Duodenal mucosa (tissue), 2 donors: ENCODE measurements around the gene TACO1.

Source experiments
- H3K27ac ChIP-seq: one replicate; pipeline ENCODE4 v1.7.0; 2013; ENCODE audit warnings: low read depth, low read length
- H3K27me3 ChIP-seq, 2 donors: one replicate each; pipeline ENCODE4 v1.7.0; 2013; ENCODE audit warnings: low read length in 2 of 2, control low read depth in 1 of 2; ENCODE audit not compliant: insufficient read depth in 2 of 2, control insufficient read depth in 1 of 2
- H3K36me3 ChIP-seq, 2 donors: one replicate each; pipeline ENCODE4 v1.7.0; 2013; ENCODE audit warnings: low read length in 2 of 2, control low read depth in 1 of 2; ENCODE audit not compliant: insufficient read depth in 2 of 2, control insufficient read depth in 1 of 2
- H3K4me1 ChIP-seq, 2 donors: one replicate each; pipeline ENCODE4 v1.7.0; 2013; ENCODE audit warnings: low read length in 2 of 2, control low read depth in 1 of 2; ENCODE audit not compliant: insufficient read depth in 2 of 2, control insufficient read depth in 1 of 2
- H3K4me3 ChIP-seq, 2 donors: one replicate each; pipeline ENCODE4 v1.7.0; 2013; ENCODE audit warnings: low read length in 2 of 2, low read depth in 1 of 2
- H3K9ac ChIP-seq, 2 donors: one replicate each; pipeline ENCODE4 v1.7.0; 2013; ENCODE audit warnings: low read length in 2 of 2, low read depth in 1 of 2
- H3K9me3 ChIP-seq, 2 donors: one replicate each; pipeline ENCODE4 v1.7.0; 2013; ENCODE audit warnings: low read length in 2 of 2, control low read depth in 1 of 2; ENCODE audit not compliant: control insufficient read depth in 1 of 2

The TACO1 gene

DNA sequence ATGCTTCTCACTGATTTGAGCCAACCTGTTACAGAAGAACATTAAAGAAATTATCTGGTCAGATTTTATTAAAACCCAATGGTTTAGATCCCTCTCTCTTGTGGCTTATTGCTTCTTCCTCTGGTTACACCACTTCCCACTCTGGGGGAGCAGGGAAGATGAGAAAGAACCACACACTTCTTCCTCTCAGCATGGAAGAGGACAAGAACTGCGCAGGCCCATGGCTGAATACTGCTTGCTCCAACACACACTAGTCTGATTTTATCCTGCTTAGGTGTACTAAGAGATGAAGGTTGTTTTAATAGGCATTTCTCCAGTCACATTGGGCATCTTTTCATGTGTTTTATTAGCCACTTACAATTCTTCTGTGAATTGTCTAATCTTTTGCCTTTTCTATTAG, 49.1 kb downstream of the TACO1 start:
- H3K36me3 ChIP-seq = peaks cover 15 to 33% of the 10 kb centered on the region in 2 donors
- H3K9ac ChIP-seq = no peak overlapping the region
- no peak overlapping the region for H3K4me3 ChIP-seq
- H3K27ac ChIP-seq = no peak overlapping the region
- H3K9me3 ChIP-seq = no peaks in the 10 kb centered on the region
- peaks cover 0 to 3% of the 10 kb centered on the region in 2 donors for H3K4me1 ChIP-seq
- no peaks in the 10 kb centered on the region for H3K27me3 ChIP-seq

DNA sequence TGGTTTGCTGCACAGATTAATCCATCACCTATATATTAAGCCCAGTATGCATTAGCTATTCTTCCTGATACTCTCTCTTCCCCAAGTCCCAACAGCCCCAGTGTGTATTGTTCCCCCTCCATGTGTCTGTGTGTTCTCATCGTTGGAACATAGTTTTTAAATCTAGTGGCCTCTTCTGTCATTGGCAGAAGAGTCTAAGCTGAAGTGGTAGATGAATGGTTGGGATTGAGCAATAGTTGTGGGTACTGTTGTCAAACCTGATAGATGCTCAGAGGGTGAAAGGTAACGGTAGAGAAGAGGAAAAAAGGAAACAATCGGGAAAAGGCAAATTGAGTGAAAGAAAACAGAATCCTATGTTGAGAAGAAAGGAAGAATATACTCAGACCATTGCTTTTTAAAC, 51.4 kb downstream of the TACO1 start:
- Histone ChIP-seq H3K9me3 (no peaks in the 10 kb centered on the region), H3K27me3 (no peaks in the 10 kb centered on the region), H3K4me1 (no peaks in the 10 kb centered on the region), H3K27ac (no peak overlapping the region), H3K4me3 (no peak overlapping the region), H3K36me3 (peaks cover 5 to 17% of the 10 kb centered on the region in 2 donors), H3K9ac (no peak overlapping the region)

DNA sequence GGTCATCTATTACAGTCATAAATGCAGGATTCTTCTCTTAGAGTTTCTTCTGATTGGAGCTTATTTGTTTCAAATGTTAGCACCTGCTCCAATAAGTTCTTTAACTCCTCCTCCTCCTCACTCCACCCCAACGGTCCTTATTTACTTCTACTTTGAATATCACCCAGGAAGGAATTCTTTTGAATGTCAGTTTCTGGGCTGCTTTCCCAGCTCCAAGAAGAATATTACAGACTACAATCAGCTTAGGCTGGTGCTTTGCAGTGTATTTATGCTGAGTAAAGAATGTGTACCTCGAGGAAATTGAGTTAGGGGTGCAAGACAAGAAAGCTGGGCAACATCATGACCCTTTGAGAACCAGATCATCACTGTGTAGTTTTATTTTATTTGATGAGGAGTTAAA, 52.4 kb downstream of the TACO1 start:
- H3K9me3 ChIP-seq = no peaks in the 10 kb centered on the region
- no peaks in the 10 kb centered on the region for H3K27me3 ChIP-seq
- H3K4me3 ChIP-seq = no peak overlapping the region
- no peaks in the 10 kb centered on the region for H3K4me1 ChIP-seq
- no peak overlapping the region for H3K27ac ChIP-seq
- H3K9ac ChIP-seq = no peak overlapping the region
- peaks cover 12 to 18% of the 10 kb centered on the region in 2 donors for H3K36me3 ChIP-seq

DNA sequence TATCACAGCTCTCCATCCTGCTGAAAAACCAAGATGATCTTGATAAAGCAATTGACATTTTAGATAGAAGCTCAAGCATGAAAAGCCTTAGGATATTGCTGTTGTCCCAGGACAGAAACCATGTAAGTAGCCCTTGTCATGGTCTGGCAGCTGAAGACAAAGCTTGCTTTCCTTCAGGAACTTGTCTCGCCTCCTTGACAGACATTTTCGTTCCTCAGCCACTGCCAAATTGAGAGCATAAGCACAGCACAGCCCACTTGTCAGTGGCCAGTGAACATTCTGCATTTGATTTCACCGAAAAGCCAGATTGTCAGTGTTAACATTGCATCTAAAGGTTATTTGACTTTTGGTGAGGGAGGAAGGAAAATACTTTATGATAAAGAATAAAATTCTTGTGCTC, 57.1 kb downstream of the TACO1 start:
- Histone ChIP-seq H3K27ac (no peak overlapping the region), H3K4me1 (no peaks in the 10 kb centered on the region), H3K27me3 (no peaks in the 10 kb centered on the region), H3K36me3 (peaks cover 13 to 37% of the 10 kb centered on the region in 2 donors), H3K9ac (no peak overlapping the region), H3K9me3 (no peaks in the 10 kb centered on the region), H3K4me3 (no peak overlapping the region)
